GM23338 (cell line): ENCODE results near the gene RHBDF2. TPM values are rescaled to one million over a fixed set of nuclear protein-coding genes. Genes with fewer than 3 reads are reported as not detected.

ENCODE experiments used
- ATAC-seq: fragments of 200-7000 bp; cut with Tn5 transposase; 3 replicates; pipeline ENCODE4 v1.9.1; 2020
- DNase-seq: peaks from one replicate; pipeline ENCODE4 v3.0.0-alpha.2; 2015; ENCODE audit warnings: low spot score
- H2AFZ ChIP-seq: fragments of 200-600 bp; sonication (generic); 2 replicates; pipeline ENCODE4 v1.8.0; 2016; ENCODE audit warnings: antibody characterized with exemption, mild to moderate bottlenecking, moderate library complexity
- H3F3A ChIP-seq: fragments of 200-600 bp; sonication (generic); replicated peaks from 2 replicates; pipeline ENCODE4 v1.8.0; 2017; ENCODE audit warnings: antibody characterized with exemption, mixed run types, low read depth
- H3K27ac ChIP-seq: fragments of 200-600 bp; sonication (generic); 2 replicates; pipeline ENCODE4 v1.6.1; 2016; ENCODE audit warnings: low read depth
- H3K27me3 ChIP-seq: fragments of 200-600 bp; sonication (generic); 2 replicates; pipeline ENCODE4 v1.8.0; 2016; ENCODE audit warnings: mild to moderate bottlenecking, mixed run types, moderate library complexity; ENCODE audit not compliant: insufficient read depth
- H3K36me3 ChIP-seq: fragments of 200-600 bp; sonication (generic); 2 replicates; pipeline ENCODE4 v1.8.0; 2016; ENCODE audit warnings: mild to moderate bottlenecking; ENCODE audit not compliant: insufficient read depth
- H3K4me1 ChIP-seq: fragments of 200-600 bp; sonication (generic); 2 replicates; pipeline ENCODE4 v1.8.0; 2016; ENCODE audit warnings: mild to moderate bottlenecking, moderate library complexity; ENCODE audit not compliant: insufficient read depth
- H3K4me2 ChIP-seq: fragments of 200-600 bp; sonication (generic); 2 replicates; pipeline ENCODE4 v1.7.1; 2017; ENCODE audit warnings: mixed run types
- H3K4me3 ChIP-seq: fragments of 200-600 bp; sonication (generic); 2 replicates; pipeline ENCODE4 v1.6.1; 2016; ENCODE audit warnings: mixed run types
- H3K79me2 ChIP-seq: fragments of 200-600 bp; sonication (generic); replicated peaks from 2 replicates; pipeline ENCODE4 v1.8.0; 2017; ENCODE audit warnings: mild to moderate bottlenecking; ENCODE audit not compliant: insufficient read depth
- H3K9me2 ChIP-seq: fragments of 200-600 bp; sonication (generic); 2 replicates; pipeline ENCODE4 v1.8.0; 2017; ENCODE audit not compliant: insufficient read depth
- H4K20me1 ChIP-seq: fragments of 200-600 bp; sonication (generic); replicated peaks from 2 replicates; pipeline ENCODE4 v1.8.0; 2017; ENCODE audit warnings: mild to moderate bottlenecking; ENCODE audit not compliant: insufficient read depth
- H3K27ac Mint-ChIP-seq: 2 replicates; pipeline ENCODE4 v1.8.0; 2020; ENCODE audit warnings: inconsistent platforms, mild to moderate bottlenecking, moderate library complexity, mixed read lengths
- H3K27me3 Mint-ChIP-seq: 3 replicates; pipeline ENCODE4 v1.8.0; 2022; ENCODE audit warnings: low read depth, mild to moderate bottlenecking, moderate library complexity, mixed read lengths, inconsistent platforms; ENCODE audit not compliant: insufficient read depth, poor library complexity
- H3K36me3 Mint-ChIP-seq: 3 replicates; pipeline ENCODE4 v1.8.0; 2021; ENCODE audit warnings: low read depth, mild to moderate bottlenecking, inconsistent platforms, moderate library complexity, mixed read lengths
- H3K4me1 Mint-ChIP-seq: 3 replicates; pipeline ENCODE4 v1.8.0; 2020; ENCODE audit warnings: mild to moderate bottlenecking, inconsistent platforms, mixed read lengths
- H3K4me3 Mint-ChIP-seq: 3 replicates; pipeline ENCODE4 v1.8.0; 2021; ENCODE audit warnings: moderate library complexity, mild to moderate bottlenecking, inconsistent platforms, mixed read lengths
- H3K9me3 Mint-ChIP-seq: 3 replicates; pipeline ENCODE4 v1.8.0; 2020; ENCODE audit warnings: moderate library complexity, mild to moderate bottlenecking, inconsistent platforms, mixed read lengths
- CREB1 ChIP-seq: fragments of 250-450 bp; sonication (Bioruptor Pico); IDR thresholded peaks from 2 replicates; pipeline ENCODE4 v1.5.0; 2020; ENCODE audit warnings: low read depth, mild to moderate bottlenecking, moderate library complexity
- CTCF ChIP-seq, 2 experiments: fragments of 200-600 bp in 1 of 2; sonication (generic) in 1 of 2; conservative IDR thresholded peaks; 2 replicates each; pipeline versions ENCODE4 v1.5.1 to v1.6.1; 2016 to 2017; ENCODE audit warnings: antibody characterized with exemption in 2 of 2, low read depth in 2 of 2, mild to moderate bottlenecking in 2 of 2, moderate library complexity in 1 of 2
- EZH2phosphoT487 ChIP-seq: fragments of 200-600 bp; sonication (generic); IDR thresholded peaks from one replicate; pipeline ENCODE4 v1.8.1; 2018; ENCODE audit warnings: antibody characterized with exemption; ENCODE audit not compliant: unreplicated experiment
- POLR2AphosphoS5 ChIP-seq: IDR thresholded peaks from 2 replicates; pipeline ENCODE4 v1.6.1; 2016; ENCODE audit warnings: antibody characterized with exemption, low read depth
- REST ChIP-seq: IDR thresholded peaks from one replicate; pipeline ENCODE4 v1.6.1; 2018; ENCODE audit warnings: antibody characterized with exemption; ENCODE audit not compliant: unreplicated experiment
- STAT1 ChIP-seq: IDR thresholded peaks from one replicate; pipeline ENCODE4 v1.6.1; 2016; ENCODE audit warnings: antibody characterized with exemption; ENCODE audit not compliant: unreplicated experiment
- ZNF331 ChIP-seq: fragments of 250-450 bp; sonication (Bioruptor Pico); IDR thresholded peaks from 2 replicates; pipeline ENCODE4 v1.5.0; 2020; ENCODE audit warnings: low read depth, mild to moderate bottlenecking, moderate library complexity
- ZNF462 ChIP-seq: fragments of 250-450 bp; sonication (Bioruptor Pico); IDR thresholded peaks from 2 replicates; pipeline ENCODE4 v1.5.0; 2020; ENCODE audit warnings: mild to moderate bottlenecking, moderate library complexity
- long read RNA-seq: library from polyadenylated mRNA; unstranded; transcript quantifications from one replicate; pipeline ENCODE4 v2.0.0, GENCODE V29; 2020; ENCODE audit not compliant: unreplicated experiment
- polyA plus RNA-seq: library from polyadenylated mRNA; unstranded; fragments of >200 nt; fragmentation: Nextera tagmentation; extraction: Ambion mirVana; gene quantifications from 2 replicates; pipeline ENCODE4 v1.2.1, GENCODE V29; 2016
- total RNA-seq: library from RNA; depleted of rRNA; stranded (reverse); fragments of >200 nt; shearing (Covaris generic); gene quantifications from 2 replicates; pipeline ENCODE4 v1.2.3, GENCODE V29; 2014; rRNA removed

The RHBDF2 gene
- total RNA-seq (19.5 and 29.5 TPM in 2 replicates), polyA plus RNA-seq (9.4 and 10.5 TPM in 2 replicates)
- long read RNA-seq, partial matches to known transcripts: 1 of 3 reads
- long read RNA-seq, other reads (novel, unspliced or antisense): 2 of 3 reads

- peak within 1 kb of the TSS; percentile 58; the same call in 1 of the 2 replicates for H3K27ac Mint-ChIP-seq
- ATAC-seq (peak; percentile 76), DNase-seq (peak; percentile 90)
- 0 out of 2 replicates have a peak, but pooled peaks cover 3% of the 10 kb centered on the region for H3F3A ChIP-seq
- H3K27ac ChIP-seq: no peak within 1 kb of the TSS
- H2AFZ ChIP-seq: peak within 1 kb of the TSS; percentile 91
- peak within 1 kb of the TSS; percentile 80 for H3K4me3 Mint-ChIP-seq
- H3K27me3 ChIP-seq: peaks cover 4% of the 10 kb centered on the region; the same call in 1 of the 2 replicates
- H3K36me3 Mint-ChIP-seq: no peaks in the 10 kb centered on the region
- H3K4me1 Mint-ChIP-seq: peaks cover 54% of the 10 kb centered on the region
- H3K4me3 ChIP-seq: peak within 1 kb of the TSS; percentile 87
- H3K9me2 ChIP-seq: no peaks in the 10 kb centered on the region
- H4K20me1 ChIP-seq: no peaks in the 10 kb centered on the region; the same call in 1 of the 2 replicates
- H3K4me2 ChIP-seq: peak within 1 kb of the TSS; percentile 94
- H3K4me1 ChIP-seq: peaks cover 25% of the 10 kb centered on the region; the same call in 1 of the 2 replicates
- peaks cover 22% of the 10 kb centered on the region for H3K27me3 Mint-ChIP-seq
- TF ChIP-seq EZH2phosphoT487 (no peak), POLR2AphosphoS5 (peak; percentile 82), ZNF331 (no peak), CTCF (conservative IDR thresholded peaks at IDR 0.05; ENCODE audit: low read depth in 2 of 2) (no peak), CREB1 (CRISPR knock-in tag) (no peak)
- H3K9me3 Mint-ChIP-seq: no peaks in the 10 kb centered on the region
- H3K79me2 ChIP-seq: peaks cover 3% of the 10 kb centered on the region; the same call in 1 of the 2 replicates
- no peaks in the 10 kb centered on the region for H3K36me3 ChIP-seq
These were observed at the start of gene RHBDF2 for GRCh38 chr17:76501018-76501826. Gene RHBDF2 (minus strand): TSS chr17:76501423. CDS start chr17:76481524, 19,899 bp downstream.

GRCh38 chr17:76549539-76549938, 48.3 kb upstream of the RHBDF2 start:
- H3K9me2 ChIP-seq: no peaks in the 10 kb centered on the region
- H3K27ac Mint-ChIP-seq: no peak overlapping the region
- DNase-seq (no peak), ATAC-seq (no peak)
- no peaks in the 10 kb centered on the region for H3K36me3 ChIP-seq
- no peak overlapping the region for H3K27ac ChIP-seq
- no peak overlapping the region for H3K4me3 Mint-ChIP-seq
- peaks cover 12% of the 10 kb centered on the region for H3K27me3 Mint-ChIP-seq
- H3K27me3 ChIP-seq: no peaks in the 10 kb centered on the region
- peaks cover 7% of the 10 kb centered on the region; the same call in 1 of the 2 replicates for H3K4me1 ChIP-seq
- no peaks in the 10 kb centered on the region for H3K9me3 Mint-ChIP-seq
- no peak overlapping the region for H3K4me3 ChIP-seq
- peaks cover 12% of the 10 kb centered on the region for H3K4me1 Mint-ChIP-seq
- H2AFZ ChIP-seq: no peak overlapping the region
- no peaks in the 10 kb centered on the region; the same call in 1 of the 2 replicates for H3F3A ChIP-seq
- no peaks in the 10 kb centered on the region for H4K20me1 ChIP-seq
- no peak overlapping the region for H3K4me2 ChIP-seq
- no peaks in the 10 kb centered on the region for H3K79me2 ChIP-seq
- H3K36me3 Mint-ChIP-seq: no peaks in the 10 kb centered on the region
- no peak for TF ChIP-seq ZNF462 (CRISPR knock-in tag)
- no peak for TF ChIP-seq CREB1 (CRISPR knock-in tag)
- TF ChIP-seq STAT1: no peak
- TF ChIP-seq POLR2AphosphoS5: no peak
- no peak for TF ChIP-seq REST
